ENCODE measurements around the gene ABCA10. TPM values are rescaled to one million over a fixed set of nuclear protein-coding genes. Genes with fewer than 3 reads are reported as not detected.
"Not testable (repeated sequence)": the region's sequence is repeated elsewhere in the genome, so short reads cannot be mapped to it uniquely, and the experiment has no call there.

The ABCA10 gene
- polyA plus RNA-seq, result 1 to 10 TPM; 2.5 to 5.4 TPM

GRCh38 chr17:69228576-69228975 is at the start of gene ABCA10:
Gene ABCA10, minus strand, starts transcription at chr17:69228824. Its CDS starts 3,466 bp downstream, at chr17:69225358.
- Histone ChIP-seq H3K4me1 (ENCODE audit: control insufficient read depth in 2 of 2, insufficient read depth in 2 of 2, low read length in 1 of 2) (no peaks in the 10 kb centered on the region), H3K27ac (ENCODE audit: low read depth in 2 of 2, low read length in 1 of 2) (no peak within 1 kb of the TSS), H3K9me3 (ENCODE audit: control insufficient read depth in 2 of 2, insufficient read depth in 1 of 2, low read depth in 1 of 2, low read length in 1 of 2) (peaks cover 0 to under 1% of the 10 kb centered on the region in 2 donors), H3K36me3 (ENCODE audit: control insufficient read depth in 2 of 2, insufficient read depth in 2 of 2, low read length in 1 of 2) (no peaks in the 10 kb centered on the region), H3K4me3 (ENCODE audit: low read depth in 1 of 2, low read length in 2 of 2) (no peak within 1 kb of the TSS), H3K27me3 (ENCODE audit: control insufficient read depth in 1 of 2, insufficient read depth in 2 of 2, low read length in 2 of 2) (no peaks in the 10 kb centered on the region)
- WGBS, 2 donors, result 67 to 70% methylated on average over 1 of the region's 1 CpG

GRCh38 chr17:69276279-69276678 is 47.7 kb upstream of the ABCA10 start:
- H3K36me3 ChIP-seq (ENCODE audit: control insufficient read depth in 2 of 2, insufficient read depth in 2 of 2, low read length in 1 of 2); H3K27me3 ChIP-seq (ENCODE audit: control insufficient read depth in 1 of 2, insufficient read depth in 2 of 2, low read length in 2 of 2); H3K4me1 ChIP-seq (ENCODE audit: control insufficient read depth in 2 of 2, insufficient read depth in 2 of 2, low read length in 1 of 2); H3K9me3 ChIP-seq (ENCODE audit: control insufficient read depth in 2 of 2, insufficient read depth in 1 of 2, low read depth in 1 of 2, low read length in 1 of 2); H3K27ac ChIP-seq (ENCODE audit: low read depth in 2 of 2, low read length in 1 of 2); H3K4me3 ChIP-seq (ENCODE audit: low read depth in 1 of 2, low read length in 2 of 2): not testable (repeated sequence)
- WGBS, 2 donors, result 95 to 99% methylated on average over 4 of the region's 4 CpGs

GRCh38 chr17:69275751-69276150 is 47.1 kb upstream of the ABCA10 start:
- Histone ChIP-seq H3K4me1 (ENCODE audit: control insufficient read depth in 2 of 2, insufficient read depth in 2 of 2, low read length in 1 of 2) (no peaks in the 10 kb centered on the region), H3K4me3 (ENCODE audit: low read depth in 1 of 2, low read length in 2 of 2) (no peak overlapping the region), H3K27me3 (ENCODE audit: control insufficient read depth in 1 of 2, insufficient read depth in 2 of 2, low read length in 2 of 2) (no peaks in the 10 kb centered on the region), H3K9me3 (ENCODE audit: control insufficient read depth in 2 of 2, insufficient read depth in 1 of 2, low read depth in 1 of 2, low read length in 1 of 2) (no peaks in the 10 kb centered on the region), H3K27ac (ENCODE audit: low read depth in 2 of 2, low read length in 1 of 2) (no peak overlapping the region), H3K36me3 (ENCODE audit: control insufficient read depth in 2 of 2, insufficient read depth in 2 of 2, low read length in 1 of 2) (peaks cover 2 to 3% of the 10 kb centered on the region in 2 donors)
- 95 to 99% methylated on average over 4 of the region's 4 CpGs for WGBS, 2 donors

GRCh38 chr17:69271023-69271422 is 42.4 kb upstream of the ABCA10 start:
- Histone ChIP-seq H3K4me1 (ENCODE audit: control insufficient read depth in 2 of 2, insufficient read depth in 2 of 2, low read length in 1 of 2) (no peaks in the 10 kb centered on the region), H3K4me3 (ENCODE audit: low read depth in 1 of 2, low read length in 2 of 2) (no peak overlapping the region), H3K9me3 (ENCODE audit: control insufficient read depth in 2 of 2, insufficient read depth in 1 of 2, low read depth in 1 of 2, low read length in 1 of 2) (no peaks in the 10 kb centered on the region), H3K36me3 (ENCODE audit: control insufficient read depth in 2 of 2, insufficient read depth in 2 of 2, low read length in 1 of 2) (peaks cover 0 to 3% of the 10 kb centered on the region in 2 donors), H3K27me3 (ENCODE audit: control insufficient read depth in 1 of 2, insufficient read depth in 2 of 2, low read length in 2 of 2) (no peaks in the 10 kb centered on the region), H3K27ac (ENCODE audit: low read depth in 2 of 2, low read length in 1 of 2) (no peak overlapping the region)
- 77 to 80% methylated on average over 7 of the region's 7 CpGs for WGBS, 2 donors

- 72 to 75% methylated on average over 6 of the region's 6 CpGs for WGBS, 2 donors
Observed at GRCh38 chr17:69269131-69269998, 40.7 kb upstream of the ABCA10 start.

GRCh38 chr17:69268543-69269014 is 40.0 kb upstream of the ABCA10 start:
- WGBS, 2 donors, result 87 to 92% methylated on average over 5 of the region's 5 CpGs
- H3K27me3 ChIP-seq (ENCODE audit: control insufficient read depth in 1 of 2, insufficient read depth in 2 of 2, low read length in 2 of 2), result no peaks in the 10 kb centered on the region
- no peak overlapping the region for H3K27ac ChIP-seq (ENCODE audit: low read depth in 2 of 2, low read length in 1 of 2)
- H3K4me3 ChIP-seq (ENCODE audit: low read depth in 1 of 2, low read length in 2 of 2), result no peak overlapping the region
- no peaks in the 10 kb centered on the region for H3K4me1 ChIP-seq (ENCODE audit: control insufficient read depth in 2 of 2, insufficient read depth in 2 of 2, low read length in 1 of 2)
- peaks cover 0 to 3% of the 10 kb centered on the region in 2 donors for H3K36me3 ChIP-seq (ENCODE audit: control insufficient read depth in 2 of 2, insufficient read depth in 2 of 2, low read length in 1 of 2)
- no peaks in the 10 kb centered on the region for H3K9me3 ChIP-seq (ENCODE audit: control insufficient read depth in 2 of 2, insufficient read depth in 1 of 2, low read depth in 1 of 2, low read length in 1 of 2)

More at GRCh38 chr17:69269131-69269998, 40.7 kb upstream of the ABCA10 start:
- Histone ChIP-seq H3K9me3 (ENCODE audit: control insufficient read depth in 2 of 2, insufficient read depth in 1 of 2, low read depth in 1 of 2, low read length in 1 of 2) (no peaks in the 10 kb centered on the region), H3K4me1 (ENCODE audit: control insufficient read depth in 2 of 2, insufficient read depth in 2 of 2, low read length in 1 of 2) (no peaks in the 10 kb centered on the region), H3K36me3 (ENCODE audit: control insufficient read depth in 2 of 2, insufficient read depth in 2 of 2, low read length in 1 of 2) (peaks cover 0 to 3% of the 10 kb centered on the region in 2 donors), H3K27ac (ENCODE audit: low read depth in 2 of 2, low read length in 1 of 2) (no peak overlapping the region), H3K4me3 (ENCODE audit: low read depth in 1 of 2, low read length in 2 of 2) (no peak overlapping the region), H3K27me3 (ENCODE audit: control insufficient read depth in 1 of 2, insufficient read depth in 2 of 2, low read length in 2 of 2) (no peaks in the 10 kb centered on the region)

- Histone ChIP-seq H3K4me1 (ENCODE audit: control insufficient read depth in 2 of 2, insufficient read depth in 2 of 2, low read length in 1 of 2) (no peaks in the 10 kb centered on the region), H3K4me3 (ENCODE audit: low read depth in 1 of 2, low read length in 2 of 2) (no peak overlapping the region), H3K36me3 (ENCODE audit: control insufficient read depth in 2 of 2, insufficient read depth in 2 of 2, low read length in 1 of 2) (peaks cover 0 to 3% of the 10 kb centered on the region in 2 donors), H3K27ac (ENCODE audit: low read depth in 2 of 2, low read length in 1 of 2) (no peak overlapping the region), H3K9me3 (ENCODE audit: control insufficient read depth in 2 of 2, insufficient read depth in 1 of 2, low read depth in 1 of 2, low read length in 1 of 2) (no peaks in the 10 kb centered on the region), H3K27me3 (ENCODE audit: control insufficient read depth in 1 of 2, insufficient read depth in 2 of 2, low read length in 2 of 2) (no peaks in the 10 kb centered on the region)
- WGBS, 2 donors, result 66 to 69% methylated on average over 3 of the region's 3 CpGs
Observed at GRCh38 chr17:69267219-69267618, 38.6 kb upstream of the ABCA10 start.

- Histone ChIP-seq H3K4me1 (ENCODE audit: control insufficient read depth in 2 of 2, insufficient read depth in 2 of 2, low read length in 1 of 2) (no peaks in the 10 kb centered on the region), H3K4me3 (ENCODE audit: low read depth in 1 of 2, low read length in 2 of 2) (no peak overlapping the region), H3K27ac (ENCODE audit: low read depth in 2 of 2, low read length in 1 of 2) (no peak overlapping the region), H3K36me3 (ENCODE audit: control insufficient read depth in 2 of 2, insufficient read depth in 2 of 2, low read length in 1 of 2) (no peaks in the 10 kb centered on the region), H3K27me3 (ENCODE audit: control insufficient read depth in 1 of 2, insufficient read depth in 2 of 2, low read length in 2 of 2) (no peaks in the 10 kb centered on the region), H3K9me3 (ENCODE audit: control insufficient read depth in 2 of 2, insufficient read depth in 1 of 2, low read depth in 1 of 2, low read length in 1 of 2) (no peaks in the 10 kb centered on the region)
- 93 to 97% methylated on average over 1 of the region's 1 CpG for WGBS, 2 donors
Observed at GRCh38 chr17:69265873-69266272, 37.2 kb upstream of the ABCA10 start.

- no peaks in the 10 kb centered on the region for H3K4me1 ChIP-seq (ENCODE audit: control insufficient read depth in 2 of 2, insufficient read depth in 2 of 2, low read length in 1 of 2)
- WGBS, 2 donors, result 79 to 80% methylated on average over 1 of the region's 1 CpG
- no peaks in the 10 kb centered on the region for H3K27me3 ChIP-seq (ENCODE audit: control insufficient read depth in 1 of 2, insufficient read depth in 2 of 2, low read length in 2 of 2)
- H3K4me3 ChIP-seq (ENCODE audit: low read depth in 1 of 2, low read length in 2 of 2), result no peak overlapping the region
- no peak overlapping the region for H3K27ac ChIP-seq (ENCODE audit: low read depth in 2 of 2, low read length in 1 of 2)
- no peaks in the 10 kb centered on the region for H3K9me3 ChIP-seq (ENCODE audit: control insufficient read depth in 2 of 2, insufficient read depth in 1 of 2, low read depth in 1 of 2, low read length in 1 of 2)
- H3K36me3 ChIP-seq (ENCODE audit: control insufficient read depth in 2 of 2, insufficient read depth in 2 of 2, low read length in 1 of 2), result no peaks in the 10 kb centered on the region
Observed at GRCh38 chr17:69254187-69254586, 25.6 kb upstream of the ABCA10 start.

- no peaks in the 10 kb centered on the region for H3K36me3 ChIP-seq (ENCODE audit: control insufficient read depth in 2 of 2, insufficient read depth in 2 of 2, low read length in 1 of 2)
- H3K27ac ChIP-seq (ENCODE audit: low read depth in 2 of 2, low read length in 1 of 2), result no peak overlapping the region
- no peak overlapping the region for H3K4me3 ChIP-seq (ENCODE audit: low read depth in 1 of 2, low read length in 2 of 2)
- no peaks in the 10 kb centered on the region for H3K9me3 ChIP-seq (ENCODE audit: control insufficient read depth in 2 of 2, insufficient read depth in 1 of 2, low read depth in 1 of 2, low read length in 1 of 2)
- 86 to 91% methylated on average over 4 of the region's 4 CpGs for WGBS, 2 donors
- no peaks in the 10 kb centered on the region for H3K4me1 ChIP-seq (ENCODE audit: control insufficient read depth in 2 of 2, insufficient read depth in 2 of 2, low read length in 1 of 2)
- no peaks in the 10 kb centered on the region for H3K27me3 ChIP-seq (ENCODE audit: control insufficient read depth in 1 of 2, insufficient read depth in 2 of 2, low read length in 2 of 2)
Observed at GRCh38 chr17:69250641-69251040, 22.0 kb upstream of the ABCA10 start.
